Measurements from ENCODE around the gene AADAT. TPM values are rescaled to one million over a fixed set of nuclear protein-coding genes. Genes with fewer than 3 reads are reported as not detected.
"Not testable (repeated sequence)": the region's sequence is repeated elsewhere in the genome, so short reads cannot be mapped to it uniquely, and the experiment has no call there.

AADAT gene
- polyA plus RNA-seq (ENCODE audit: insufficient read length in 4 of 4), result 10 to 100 TPM; 20.2 to 29.5 (median 27.8) TPM

DNA sequence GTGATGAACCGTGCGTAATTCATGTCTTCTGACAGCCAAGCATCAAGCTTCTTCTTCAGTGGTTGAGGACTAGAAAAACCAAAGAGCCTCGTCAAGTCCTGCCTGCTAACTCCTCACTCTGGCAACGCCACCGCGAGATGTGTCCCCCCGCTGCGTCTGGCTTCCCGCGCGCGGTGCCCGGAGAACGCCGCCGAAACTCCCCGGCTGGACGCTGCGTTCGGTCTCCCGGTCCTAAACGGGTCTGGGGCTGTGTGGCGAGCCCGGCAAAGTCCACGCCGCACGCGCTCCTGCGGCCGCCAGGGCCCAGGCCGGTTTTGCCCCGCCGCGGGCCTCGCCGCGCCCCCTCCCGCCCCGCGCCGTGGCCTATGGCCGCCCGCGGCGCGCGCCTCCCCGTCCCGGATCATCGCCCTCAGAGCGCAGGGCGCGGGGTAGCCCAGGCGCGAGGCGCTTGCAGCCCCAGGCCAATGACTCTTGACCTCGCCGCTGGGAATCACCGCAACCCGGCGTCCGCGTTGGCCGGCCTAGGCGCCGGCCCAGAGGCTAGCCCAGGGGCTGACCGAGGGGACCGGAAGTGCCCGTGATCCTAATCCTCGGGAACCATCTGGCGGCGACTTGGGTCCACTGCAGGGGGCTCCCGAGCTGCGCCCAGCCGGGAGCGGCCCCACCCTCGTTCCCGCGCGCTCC is at the start of gene AADAT:
AADAT (minus strand) TSS at position 289 of the 684 bp plus-strand sequence; CDS start at position 23, 266 bp downstream.
- DNase-seq (ENCODE audit: low read depth in 4 of 4, low spot score in 3 of 4), result peak; percentile 67 to 71 (median 69)

DNA sequence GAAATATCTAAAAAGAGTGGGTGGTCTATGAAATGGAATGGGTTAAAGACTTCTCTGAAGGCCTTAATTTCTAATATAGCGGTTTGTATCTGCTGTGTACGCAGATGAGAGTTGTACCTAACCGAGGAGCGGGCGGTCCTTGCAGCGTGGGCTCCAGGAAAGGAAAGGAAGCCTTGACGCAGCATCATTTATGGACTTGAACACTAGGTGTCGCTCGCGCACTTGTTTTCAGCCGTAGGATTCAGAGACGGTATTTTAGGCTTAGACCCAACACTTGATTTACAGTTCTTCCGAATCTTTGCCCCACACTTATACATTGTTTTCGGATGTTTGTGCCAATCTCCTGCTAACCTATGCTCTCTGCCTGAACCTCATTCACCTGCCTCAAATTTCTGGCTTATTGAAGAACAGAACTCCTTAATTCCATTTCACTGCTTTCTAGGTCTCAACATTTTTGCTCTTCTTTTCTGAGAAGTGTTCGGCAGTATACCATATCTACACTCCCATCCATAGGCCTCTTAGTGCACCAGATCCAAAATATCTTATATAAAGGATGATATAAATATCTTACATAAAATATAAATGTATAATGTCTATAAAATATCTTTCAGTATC is 48.9 kb upstream of the AADAT start:
- DNase-seq (ENCODE audit: low read depth in 4 of 4, low spot score in 3 of 4), result peak; percentile 67 to 73 (median 68)

DNA sequence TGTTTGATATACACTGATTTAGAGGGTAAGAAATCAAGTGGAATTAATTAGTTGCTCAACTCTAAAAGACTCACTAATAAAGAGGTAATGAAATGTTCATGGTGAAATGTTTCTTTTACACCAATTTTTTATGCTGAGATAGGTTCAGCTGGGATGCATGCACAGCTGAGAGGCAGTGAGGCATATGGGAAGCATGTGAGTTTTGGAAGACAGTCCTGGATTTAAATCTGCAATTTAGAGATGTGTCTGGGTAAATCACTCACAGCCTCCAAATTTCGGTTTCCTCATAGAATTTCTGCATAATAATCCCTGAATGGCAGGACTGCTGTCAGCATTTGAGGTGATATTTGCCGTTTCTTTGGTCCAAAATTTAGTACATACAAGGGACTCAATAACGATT is 48.2 kb upstream of the AADAT start:
- no peak for DNase-seq (ENCODE audit: low read depth in 4 of 4, low spot score in 3 of 4)

DNA sequence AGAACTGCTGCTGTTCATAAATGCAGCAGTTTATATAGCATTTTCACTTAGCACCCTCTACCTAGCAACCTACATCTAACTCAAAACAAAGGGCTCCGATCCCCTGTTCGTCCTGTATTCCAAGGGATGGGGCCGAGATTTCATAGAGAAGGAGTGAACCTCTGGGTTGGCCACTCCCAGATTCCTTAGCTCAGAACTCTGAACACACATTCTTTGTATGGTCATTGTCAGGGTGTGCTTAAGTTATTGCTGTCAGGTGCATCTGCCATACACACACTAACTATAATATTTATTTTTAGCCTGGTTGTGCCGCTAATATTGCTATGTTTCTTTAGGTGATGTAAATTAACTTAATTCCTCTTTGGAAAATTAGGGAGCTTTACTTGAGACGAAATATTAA is 47.7 kb upstream of the AADAT start:
- no peak for DNase-seq (ENCODE audit: low read depth in 4 of 4, low spot score in 3 of 4)

DNA sequence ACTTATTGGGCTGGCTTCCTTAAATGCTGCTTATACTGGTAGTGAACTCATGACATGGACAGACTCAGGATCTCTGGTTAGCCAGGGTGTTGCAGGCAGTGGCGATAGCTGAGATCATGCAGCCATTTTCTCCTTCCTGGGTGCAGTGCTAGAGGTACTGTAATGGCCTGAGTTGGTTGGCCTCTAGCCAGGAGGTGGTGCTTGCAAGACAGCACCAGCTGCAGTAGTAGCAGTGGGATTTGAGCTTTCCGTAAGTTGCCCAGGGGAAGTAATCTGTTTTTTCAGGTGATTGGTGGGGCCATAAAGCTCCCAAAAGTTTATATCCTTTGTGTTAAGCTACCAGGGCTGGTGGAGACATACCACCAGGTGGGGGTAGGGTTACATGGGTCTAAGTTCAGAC is 45.1 kb upstream of the AADAT start:
- no peak for DNase-seq (ENCODE audit: low read depth in 4 of 4, low spot score in 3 of 4)

DNA sequence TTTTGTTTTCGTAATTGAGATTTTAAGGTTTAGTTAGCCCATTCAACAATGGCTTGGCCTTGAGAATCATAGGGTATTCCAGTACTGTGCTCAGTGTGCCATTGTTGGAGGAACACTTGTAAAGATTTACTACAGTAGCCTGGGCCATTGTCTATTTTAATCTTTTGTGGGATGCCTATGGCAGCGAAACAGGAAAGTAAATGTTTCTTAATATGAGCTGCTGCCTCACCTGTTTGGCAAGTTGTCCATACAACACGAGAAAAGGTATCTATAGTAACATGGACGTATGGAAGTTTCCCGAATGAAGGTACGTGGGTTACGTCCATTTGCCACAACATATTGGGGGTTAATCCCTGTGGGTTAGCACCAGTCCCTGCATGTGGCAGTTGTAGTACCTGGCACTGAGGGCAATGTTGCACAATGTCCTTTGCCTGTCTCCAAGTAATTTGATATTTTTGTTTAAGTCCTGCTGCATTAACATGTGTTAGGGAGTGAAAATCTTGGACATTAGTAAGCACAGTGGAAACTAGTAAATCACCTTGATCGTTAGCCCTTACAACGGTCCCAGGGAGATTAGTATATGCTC is 38.6 kb upstream of the AADAT start:
- no peak for DNase-seq (ENCODE audit: low read depth in 4 of 4, low spot score in 3 of 4)

DNA sequence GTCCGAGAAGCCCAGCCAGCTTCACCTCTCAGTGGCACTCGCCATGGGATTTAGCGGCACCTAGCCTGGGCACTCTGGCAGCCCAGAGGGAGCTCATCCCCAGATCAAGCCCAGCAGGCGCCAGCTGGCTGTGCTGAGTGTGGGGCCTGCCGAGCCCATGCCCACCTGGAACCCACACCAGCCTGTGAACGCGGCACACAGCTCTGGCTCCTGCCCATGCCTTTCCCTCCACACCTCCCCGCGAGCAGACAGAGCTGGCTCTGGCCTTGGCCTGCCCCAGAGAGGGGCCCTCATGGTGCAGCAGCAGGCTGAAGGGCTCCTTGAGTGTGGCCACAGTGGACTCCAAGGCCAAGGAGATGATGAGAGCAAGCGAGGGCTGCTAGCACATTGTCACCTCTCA is 38.0 kb upstream of the AADAT start:
- DNase-seq (ENCODE audit: low read depth in 4 of 4, low spot score in 3 of 4), result no peak

DNA sequence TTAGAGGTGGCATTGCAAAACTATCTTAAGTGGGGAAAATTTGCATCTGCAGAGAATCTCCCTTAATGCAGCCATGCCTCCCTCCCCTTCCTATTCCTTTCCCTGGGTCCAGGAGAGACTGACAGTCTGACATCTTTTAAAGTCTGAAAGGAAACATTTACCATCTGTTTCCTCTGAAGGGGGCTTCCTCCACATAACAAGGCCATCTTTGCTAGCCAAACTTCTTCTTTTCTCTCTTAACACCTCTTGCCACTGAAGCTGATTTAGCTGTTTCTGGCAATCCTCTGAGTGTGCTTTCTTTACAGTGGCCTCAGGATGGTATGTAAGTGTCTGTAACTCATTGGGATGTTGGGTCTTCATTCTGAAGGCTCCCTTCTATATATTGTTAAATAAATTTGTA is 34.6 kb upstream of the AADAT start:
- DNase-seq (ENCODE audit: low read depth in 4 of 4, low spot score in 3 of 4), result no peak

DNA sequence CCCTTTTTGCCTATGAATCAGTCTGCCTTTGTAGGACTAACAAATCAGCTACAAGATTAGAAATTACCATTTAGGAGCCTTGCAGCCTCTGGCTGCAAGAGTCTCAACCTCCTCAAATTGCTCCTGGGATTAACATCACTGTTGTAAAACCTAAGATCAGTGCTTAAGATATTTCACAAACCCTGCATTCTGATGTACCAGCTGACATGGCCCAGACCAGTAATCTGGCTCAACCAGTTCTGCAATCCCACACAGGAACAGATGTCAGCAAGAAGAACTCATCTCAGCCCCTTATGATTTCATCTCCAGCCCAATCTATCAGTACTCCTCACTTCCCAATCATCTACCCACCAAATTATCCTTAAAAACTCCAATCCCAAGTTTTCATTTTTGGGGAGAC is 32.5 kb upstream of the AADAT start:
- no peak for DNase-seq (ENCODE audit: low read depth in 4 of 4, low spot score in 3 of 4)

DNA sequence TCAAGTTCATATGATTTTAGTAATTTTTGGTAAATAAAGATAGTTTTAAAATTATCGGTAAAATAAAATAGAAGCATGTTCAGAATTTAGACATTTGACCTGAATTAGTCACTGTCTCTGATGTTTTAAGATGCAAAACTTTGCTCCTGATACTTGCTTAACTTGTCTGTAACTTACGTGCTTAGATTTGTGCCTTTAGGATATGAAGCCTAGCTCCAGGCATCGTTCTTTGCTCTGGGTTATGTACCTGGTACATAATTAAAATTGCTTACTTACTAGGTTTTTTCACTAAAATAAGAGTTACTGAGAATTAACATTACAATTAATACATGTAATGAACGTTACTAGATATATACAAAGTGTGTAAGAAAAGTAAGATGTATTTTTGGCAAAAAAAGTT is 24.9 kb upstream of the AADAT start:
- no peak for DNase-seq (ENCODE audit: low read depth in 4 of 4, low spot score in 3 of 4)

DNA sequence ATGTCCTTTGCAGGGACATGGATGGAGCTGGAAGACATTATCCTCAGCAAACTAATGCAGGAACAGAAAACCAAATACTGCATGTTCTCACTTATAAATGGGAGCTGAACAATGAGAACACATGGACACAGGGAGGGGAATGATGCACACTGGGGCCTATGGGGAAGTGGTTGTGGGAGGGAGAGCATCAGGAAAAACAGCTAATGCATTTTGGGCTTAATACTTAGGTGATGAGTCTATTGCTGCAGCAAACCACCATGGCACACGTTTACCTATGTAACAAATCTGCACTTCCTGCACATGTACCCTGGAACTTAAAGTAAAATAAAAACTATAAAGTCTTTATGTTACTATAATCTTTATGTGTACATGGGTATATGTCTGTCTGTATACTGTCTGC is 24.4 kb upstream of the AADAT start:
- DNase-seq (ENCODE audit: low read depth in 4 of 4, low spot score in 3 of 4), result not testable (repeated sequence)

DNA sequence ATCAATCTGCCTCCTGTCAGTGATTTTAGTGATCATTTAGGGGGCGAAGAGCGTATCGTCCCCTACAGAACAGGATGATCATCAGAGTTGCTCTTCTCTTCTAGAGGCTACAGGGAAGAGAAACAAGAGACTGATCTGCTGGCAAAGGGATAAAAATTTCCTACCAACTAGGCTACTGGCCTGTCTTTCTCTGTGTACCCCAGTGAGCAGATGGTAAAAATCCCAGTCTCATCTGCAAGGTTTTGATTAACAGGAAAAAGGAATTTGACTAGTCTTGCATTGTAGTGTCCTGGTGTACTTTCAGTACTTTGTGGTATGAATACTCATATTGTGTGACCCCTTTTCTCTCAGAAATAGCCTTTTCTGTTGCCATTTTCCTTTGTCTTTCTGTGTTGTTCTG is 21.8 kb upstream of the AADAT start:
- DNase-seq (ENCODE audit: low read depth in 4 of 4, low spot score in 3 of 4), result no peak

DNA sequence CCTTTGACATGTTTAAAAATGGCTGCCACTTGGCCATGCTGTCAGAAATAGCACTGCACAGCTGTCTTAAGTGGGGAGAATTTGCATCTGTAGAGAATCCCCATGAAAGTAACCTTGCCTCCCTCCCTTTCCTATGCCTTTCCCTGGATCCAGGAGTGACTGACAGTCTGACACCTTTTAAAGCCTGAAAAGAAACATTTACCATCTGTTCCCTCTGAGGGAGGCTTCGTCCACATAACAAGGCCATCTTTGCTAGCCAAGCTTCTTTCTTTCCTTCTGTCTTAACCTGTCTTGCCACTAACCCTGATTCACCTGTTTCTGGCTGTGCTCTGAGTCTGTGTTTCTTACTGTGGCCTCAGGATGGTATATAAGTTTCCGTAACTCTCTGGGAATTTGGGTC is 21.3 kb upstream of the AADAT start:
- DNase-seq (ENCODE audit: low read depth in 4 of 4, low spot score in 3 of 4), result no peak

DNA sequence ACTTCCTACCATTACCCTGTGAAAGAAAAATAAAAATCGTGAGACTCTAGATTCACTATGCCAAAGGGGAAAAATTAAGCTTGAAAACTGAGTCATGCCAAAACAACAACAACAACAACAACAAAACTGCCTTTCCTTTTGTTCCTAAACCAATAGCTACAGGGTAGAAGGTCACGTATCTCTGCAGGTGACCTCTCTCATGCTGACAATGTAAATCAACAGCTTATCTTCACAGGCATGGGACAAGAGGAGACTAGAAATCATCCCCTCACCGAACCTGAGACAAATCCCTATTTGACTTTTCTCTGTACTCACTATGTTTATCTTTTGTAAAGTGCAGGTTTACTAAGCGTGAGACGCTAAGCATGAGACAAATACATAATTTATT is 20.5 kb upstream of the AADAT start:
- no peak for DNase-seq (ENCODE audit: low read depth in 4 of 4, low spot score in 3 of 4)

DNA sequence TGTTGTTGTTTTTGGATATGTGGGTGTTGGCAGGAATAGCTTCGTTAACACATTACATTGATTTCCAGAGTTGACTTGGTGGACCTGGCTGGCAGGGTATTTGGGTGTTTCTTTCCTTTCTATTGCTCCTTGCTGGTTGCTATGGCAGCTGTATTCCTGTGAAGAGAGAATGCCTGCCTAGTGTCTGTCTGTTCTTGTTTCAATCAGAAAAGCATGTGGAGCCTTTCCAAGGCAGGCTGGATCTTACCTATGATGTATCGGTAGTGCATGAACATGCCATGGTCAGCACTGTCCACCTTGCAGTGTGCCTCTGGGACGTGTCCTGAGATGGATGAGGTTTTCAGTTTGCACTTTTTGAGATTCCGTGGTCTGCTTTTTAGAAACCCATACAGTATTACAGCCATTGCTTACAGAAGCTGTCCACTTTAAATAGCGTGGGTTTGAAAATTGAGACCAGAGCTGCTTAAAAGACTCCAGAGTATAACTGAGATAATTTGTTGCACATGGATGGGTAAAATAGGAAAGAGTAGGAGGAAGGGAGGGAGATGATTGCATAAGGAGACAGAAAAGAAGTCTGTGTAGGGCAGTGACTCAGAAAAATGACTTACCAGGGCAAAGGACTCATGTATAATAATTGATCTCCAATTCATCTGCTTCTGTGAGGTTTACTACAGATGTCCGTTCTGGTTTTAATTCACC is 20.0 kb upstream of the AADAT start:
- DNase-seq (ENCODE audit: low read depth in 4 of 4, low spot score in 3 of 4), result no peak

DNA sequence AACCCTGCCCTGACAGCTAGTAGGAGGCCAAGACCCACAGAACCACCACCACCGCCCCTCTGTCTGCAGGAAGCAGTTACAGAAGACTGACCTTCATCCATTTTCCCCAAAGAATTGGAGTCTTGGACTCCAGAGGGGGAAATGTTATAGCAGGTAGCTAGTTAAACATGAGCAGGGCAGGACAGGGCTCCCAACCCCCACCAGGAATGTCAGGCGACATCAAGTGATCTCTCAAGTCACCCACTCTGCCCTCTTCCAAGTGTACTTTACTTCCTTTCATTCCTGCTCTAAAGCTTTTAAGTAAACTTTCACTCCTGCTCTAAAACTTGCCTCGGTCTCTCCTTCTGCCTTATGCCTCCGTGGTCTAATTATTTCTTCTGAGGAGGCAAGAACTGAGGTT is 17.1 kb upstream of the AADAT start:
- no peak for DNase-seq (ENCODE audit: low read depth in 4 of 4, low spot score in 3 of 4)

DNA sequence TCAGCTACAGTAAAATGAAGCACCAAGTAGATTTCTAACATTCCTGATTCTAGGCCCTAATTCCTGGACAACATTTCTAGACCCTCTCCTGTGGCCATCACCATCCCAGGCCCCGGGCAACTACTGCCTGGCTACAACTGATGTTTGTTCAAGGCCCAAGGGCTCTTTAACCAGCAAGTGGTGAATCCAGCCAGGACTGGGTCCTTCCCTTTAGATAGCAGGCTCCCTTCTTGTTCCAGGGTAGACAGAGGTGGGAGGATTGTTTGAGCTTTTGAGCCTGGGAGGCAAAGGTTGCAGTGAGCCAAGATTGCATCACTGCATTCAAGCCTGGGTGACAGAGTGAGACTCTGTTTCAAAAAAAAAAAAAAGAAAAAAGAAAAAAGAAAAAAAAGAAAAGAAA is 12.7 kb upstream of the AADAT start:
- DNase-seq (ENCODE audit: low read depth in 4 of 4, low spot score in 3 of 4), result no peak

DNA sequence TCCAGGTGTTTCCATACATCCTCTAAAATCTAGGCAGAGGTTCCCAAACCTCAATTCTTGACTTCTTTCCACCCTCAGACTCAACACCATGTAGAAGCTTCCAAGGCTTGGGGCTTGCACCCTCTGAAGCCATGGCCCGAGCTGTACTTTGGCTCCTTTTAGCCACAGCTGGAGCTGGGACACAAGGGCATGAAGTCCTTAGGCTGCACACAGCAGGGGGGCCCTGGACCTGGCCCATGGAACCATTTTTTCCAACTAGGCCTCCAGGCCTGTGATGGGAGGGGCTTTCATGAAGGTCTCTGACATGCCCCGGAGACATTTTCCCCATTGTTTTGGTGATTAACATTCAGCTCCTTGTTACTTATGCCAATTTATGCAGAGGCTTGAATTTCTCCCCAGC is 8.4 kb upstream of the AADAT start:
- DNase-seq (ENCODE audit: low read depth in 4 of 4, low spot score in 3 of 4), result not testable (repeated sequence)

DNA sequence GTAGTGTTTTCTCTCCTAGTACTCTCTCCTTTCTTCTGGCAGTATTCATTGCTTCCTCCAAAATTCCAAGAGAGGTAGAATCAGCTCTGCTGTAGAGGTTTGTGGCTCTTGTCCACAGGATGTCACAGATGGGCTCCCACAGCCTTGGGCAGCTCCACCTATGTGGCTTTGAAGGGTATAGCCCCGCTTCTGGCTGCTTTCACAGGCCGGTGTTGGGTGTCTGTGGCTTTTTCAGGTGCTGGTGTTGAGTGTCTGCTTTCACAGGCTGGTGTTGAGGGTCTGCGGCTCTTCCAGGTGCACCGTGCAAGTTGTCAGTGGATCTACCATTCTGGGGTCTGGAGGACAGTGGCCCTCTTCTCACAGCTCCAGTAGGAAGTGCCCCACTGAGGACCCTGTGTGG is 7.9 kb upstream of the AADAT start:
- DNase-seq (ENCODE audit: low read depth in 4 of 4, low spot score in 3 of 4), result no peak

DNA sequence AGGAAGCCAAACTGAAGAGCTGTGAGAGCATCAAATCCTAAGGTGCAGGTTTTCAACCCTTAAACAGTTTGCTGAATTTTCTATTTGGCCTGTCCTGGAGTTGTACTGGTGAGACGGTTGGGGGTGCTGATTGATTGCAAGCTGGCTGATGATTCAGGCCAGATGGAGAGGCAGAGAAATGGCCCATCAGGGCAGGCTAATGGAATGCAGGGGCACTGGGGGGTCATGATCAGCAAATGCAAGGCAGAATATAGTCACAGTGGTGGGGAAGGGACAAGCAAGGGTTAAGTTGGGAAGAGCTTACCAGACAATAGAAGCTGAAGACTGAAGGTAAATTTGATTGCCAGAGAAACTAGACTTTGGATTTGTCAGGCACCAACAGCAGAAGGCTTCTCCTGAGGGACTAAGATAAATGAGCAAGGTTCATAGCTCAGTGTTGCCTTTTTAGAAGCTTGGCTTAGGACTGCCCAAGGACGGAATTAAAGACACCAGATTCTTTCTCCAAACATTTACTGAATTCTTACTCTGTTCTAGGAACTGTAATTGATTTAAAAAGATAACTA is 4.3 kb upstream of the AADAT start:
- DNase-seq (ENCODE audit: low read depth in 4 of 4, low spot score in 3 of 4), result no peak

DNA sequence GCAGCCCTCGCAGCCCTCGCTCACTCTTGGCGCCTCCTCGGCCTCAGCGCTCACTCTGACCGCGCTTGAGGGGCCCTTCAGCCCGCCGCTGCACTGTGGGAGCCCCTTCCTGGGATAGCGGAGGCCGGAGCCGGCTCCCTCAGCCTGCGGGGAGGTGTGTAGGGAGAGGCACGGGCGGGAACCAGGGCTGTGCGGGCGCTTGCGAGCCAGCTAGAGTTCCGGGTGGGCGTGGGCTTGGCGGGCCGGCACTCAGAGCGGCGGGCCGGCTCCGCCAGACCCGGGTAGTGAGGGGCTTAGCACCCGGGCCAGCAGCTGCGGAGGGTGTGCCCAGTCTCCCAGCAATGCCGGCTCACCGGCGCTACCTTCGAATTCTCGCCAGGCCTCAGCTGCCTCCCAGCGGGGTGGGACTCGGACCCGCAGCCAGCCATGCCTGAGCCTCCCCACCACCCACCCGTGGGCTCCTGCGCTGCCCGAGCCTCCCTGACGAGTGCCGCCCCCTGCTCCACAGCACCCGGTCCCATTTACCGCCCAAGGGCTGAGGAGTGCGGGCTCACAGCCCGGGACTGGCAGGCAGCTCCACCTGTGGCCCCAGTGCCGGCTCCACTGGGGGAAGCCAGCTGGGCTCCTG is 1.4 kb upstream of the AADAT start:
- no peak for DNase-seq (ENCODE audit: low read depth in 4 of 4, low spot score in 3 of 4)
